ENCODE data around the gene BRINP3.

BRINP3 gene

DNA sequence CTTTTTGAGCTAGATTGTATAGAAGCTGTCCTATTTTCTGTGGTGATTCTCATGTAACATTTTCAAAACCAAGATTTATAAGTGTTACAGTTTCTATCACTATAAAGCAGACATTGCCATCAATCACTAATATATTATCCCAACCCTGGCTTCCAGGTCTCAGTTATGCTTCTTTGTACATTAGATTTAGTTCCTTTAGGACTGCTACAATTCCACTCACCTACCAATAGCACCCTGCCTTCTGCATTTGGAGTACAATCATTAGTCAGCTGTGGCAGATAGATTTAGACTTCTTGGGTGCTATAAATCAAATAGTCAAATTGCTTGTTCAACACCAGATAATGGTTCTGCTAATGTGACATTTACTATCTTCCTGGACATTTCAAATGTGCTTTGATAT lies 281.6 kb downstream of the BRINP3 start:
- no peaks in the 10 kb centered on the region for H3K79me1 ChIP-seq (ENCODE audit: low read length)
- peaks cover 5% of the 10 kb centered on the region for H3K9me3 ChIP-seq (ENCODE audit: insufficient read depth, low read depth, low read length)
- H3K14ac ChIP-seq (ENCODE audit: low read length), result no peak overlapping the region
- no peak overlapping the region for H2AK5ac ChIP-seq (ENCODE audit: low read length)
- no peaks in the 10 kb centered on the region for H3K36me3 ChIP-seq (ENCODE audit: control insufficient read depth in 1 of 2, insufficient read depth in 2 of 2, low read length in 2 of 2)
- no peak overlapping the region for H3K9ac ChIP-seq (ENCODE audit: low read length)
- H3K27me3 ChIP-seq (ENCODE audit: insufficient read depth, low read length), result no peaks in the 10 kb centered on the region
- no peak overlapping the region for H2AFZ ChIP-seq (ENCODE audit: insufficient read depth, low read length, poor library complexity)
- no peak overlapping the region for H2BK12ac ChIP-seq (ENCODE audit: low read length)
- no peak overlapping the region for H2BK120ac ChIP-seq (ENCODE audit: insufficient read depth, low read length, poor library complexity)
- H4K12ac ChIP-seq (ENCODE audit: low read depth, low read length), result no peak overlapping the region
- H4K8ac ChIP-seq (ENCODE audit: low read depth, low read length), result no peak overlapping the region
- H3K23ac ChIP-seq (ENCODE audit: low read length), result no peak overlapping the region
- H3K79me2 ChIP-seq (ENCODE audit: control insufficient read depth, insufficient read depth, low read length, poor library complexity), result no peaks in the 10 kb centered on the region
- no peak overlapping the region for H3K4ac ChIP-seq (ENCODE audit: low read depth, low read length)
- H3K27ac ChIP-seq (ENCODE audit: low read depth, low read length), result no peak overlapping the region
- H3K4me3 ChIP-seq (ENCODE audit: low read depth, low read length), result no peak overlapping the region
- H3K18ac ChIP-seq (ENCODE audit: low read length), result no peak overlapping the region
- no peak overlapping the region for H3K4me2 ChIP-seq (ENCODE audit: low read length)
- no peak overlapping the region for H2BK5ac ChIP-seq (ENCODE audit: low read depth, low read length, poor library complexity)
- H4K91ac ChIP-seq (ENCODE audit: low read depth, low read length), result no peak overlapping the region
- H3K4me1 ChIP-seq (ENCODE audit: control insufficient read depth in 1 of 2, insufficient read depth in 2 of 2, low read length in 2 of 2), result no peaks in the 10 kb centered on the region
- no peak for DNase-seq

DNA sequence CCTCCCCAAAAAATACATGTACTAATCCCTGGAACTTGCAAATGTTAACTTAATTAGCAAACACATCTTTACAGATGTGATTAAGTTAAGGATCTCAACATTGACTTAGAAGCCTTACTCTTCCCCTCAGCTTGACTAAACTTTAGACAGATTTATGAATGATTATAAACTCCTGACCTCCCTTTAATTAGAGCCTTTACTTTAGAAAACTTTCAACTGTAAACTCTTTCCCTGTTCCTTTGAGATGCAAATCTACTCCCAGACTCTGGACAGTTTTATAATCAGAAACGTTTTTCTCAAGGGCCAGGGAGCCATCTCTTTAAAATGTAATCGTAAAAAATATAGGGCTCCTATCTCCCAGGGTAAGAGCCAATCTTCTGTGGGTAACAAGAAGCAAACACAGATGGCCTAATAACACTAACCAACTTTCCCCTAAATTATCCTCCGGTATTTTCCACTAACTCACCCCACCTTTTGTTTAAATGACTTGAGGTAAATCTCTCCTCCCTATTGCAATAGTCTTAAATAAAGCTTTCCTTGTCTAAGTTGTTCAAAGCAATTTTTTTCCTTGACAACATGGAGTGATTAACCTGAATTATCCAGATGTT lies 284.1 kb downstream of the BRINP3 start:
- Histone ChIP-seq H2BK12ac (ENCODE audit: low read length) (no peak overlapping the region), H2AK5ac (ENCODE audit: low read length) (no peak overlapping the region), H2BK5ac (ENCODE audit: low read depth, low read length, poor library complexity) (no peak overlapping the region), H3K36me3 (ENCODE audit: control insufficient read depth in 1 of 2, insufficient read depth in 2 of 2, low read length in 2 of 2) (no peaks in the 10 kb centered on the region), H4K91ac (ENCODE audit: low read depth, low read length) (no peak overlapping the region), H3K23ac (ENCODE audit: low read length) (no peak overlapping the region), H3K4me2 (ENCODE audit: low read length) (no peak overlapping the region), H3K9ac (ENCODE audit: low read length) (no peak overlapping the region), H3K27me3 (ENCODE audit: insufficient read depth, low read length) (no peaks in the 10 kb centered on the region), H2BK120ac (ENCODE audit: insufficient read depth, low read length, poor library complexity) (no peak overlapping the region), H3K4ac (ENCODE audit: low read depth, low read length) (no peak overlapping the region), H2AFZ (ENCODE audit: insufficient read depth, low read length, poor library complexity) (no peak overlapping the region), H3K79me2 (ENCODE audit: control insufficient read depth, insufficient read depth, low read length, poor library complexity) (no peaks in the 10 kb centered on the region), H3K14ac (ENCODE audit: low read length) (no peak overlapping the region), H3K4me3 (ENCODE audit: low read depth, low read length) (no peak overlapping the region), H3K4me1 (ENCODE audit: control insufficient read depth in 1 of 2, insufficient read depth in 2 of 2, low read length in 2 of 2) (no peaks in the 10 kb centered on the region), H3K18ac (ENCODE audit: low read length) (no peak overlapping the region), H3K79me1 (ENCODE audit: low read length) (no peaks in the 10 kb centered on the region), H4K12ac (ENCODE audit: low read depth, low read length) (no peak overlapping the region), H4K8ac (ENCODE audit: low read depth, low read length) (no peak overlapping the region), H3K9me3 (ENCODE audit: insufficient read depth, low read depth, low read length) (peaks cover 5% of the 10 kb centered on the region), H3K27ac (ENCODE audit: low read depth, low read length) (no peak overlapping the region)
- WGBS (ENCODE audit: extremely low coverage, insufficient coverage, insufficient read length), result 100% methylated on average over 1 of the region's 3 CpGs
- DNase-seq, result no peak

DNA sequence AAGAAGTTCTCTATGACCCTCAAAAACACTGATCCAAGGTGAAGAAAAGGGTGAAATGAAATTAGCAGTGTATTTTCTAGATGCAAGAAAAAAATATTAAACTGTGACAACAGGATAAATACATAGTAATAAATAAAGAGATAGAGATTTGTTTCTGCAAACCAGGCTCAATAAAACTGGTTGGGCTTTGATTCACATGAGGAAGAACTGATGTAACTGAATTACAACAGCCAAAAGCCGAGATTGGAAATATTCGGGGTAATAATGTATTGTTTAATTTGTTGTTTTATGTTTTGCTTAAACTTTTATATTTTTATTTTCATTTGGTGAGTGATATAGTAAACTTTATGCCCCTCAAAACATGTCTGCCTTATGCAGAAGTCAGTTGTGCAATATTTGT lies 285.0 kb downstream of the BRINP3 start:
- H4K12ac ChIP-seq (ENCODE audit: low read depth, low read length), result no peak overlapping the region
- no peak overlapping the region for H3K9ac ChIP-seq (ENCODE audit: low read length)
- H3K18ac ChIP-seq (ENCODE audit: low read length), result no peak overlapping the region
- H3K4me1 ChIP-seq (ENCODE audit: control insufficient read depth in 1 of 2, insufficient read depth in 2 of 2, low read length in 2 of 2), result no peaks in the 10 kb centered on the region
- H3K27ac ChIP-seq (ENCODE audit: low read depth, low read length), result no peak overlapping the region
- H4K91ac ChIP-seq (ENCODE audit: low read depth, low read length), result no peak overlapping the region
- no peak overlapping the region for H3K4me2 ChIP-seq (ENCODE audit: low read length)
- WGBS (ENCODE audit: extremely low coverage, insufficient coverage, insufficient read length), result no CpG with 5 or more reads among the region's 2 CpGs
- H3K79me1 ChIP-seq (ENCODE audit: low read length), result no peaks in the 10 kb centered on the region
- no peak overlapping the region for H2AK5ac ChIP-seq (ENCODE audit: low read length)
- no peak overlapping the region for H3K23ac ChIP-seq (ENCODE audit: low read length)
- H4K8ac ChIP-seq (ENCODE audit: low read depth, low read length), result no peak overlapping the region
- no peaks in the 10 kb centered on the region for H3K27me3 ChIP-seq (ENCODE audit: insufficient read depth, low read length)
- H3K36me3 ChIP-seq (ENCODE audit: control insufficient read depth in 1 of 2, insufficient read depth in 2 of 2, low read length in 2 of 2), result no peaks in the 10 kb centered on the region
- no peak overlapping the region for H3K14ac ChIP-seq (ENCODE audit: low read length)
- H3K4me3 ChIP-seq (ENCODE audit: low read depth, low read length), result no peak overlapping the region
- DNase-seq, result no peak
- no peak overlapping the region for H2AFZ ChIP-seq (ENCODE audit: insufficient read depth, low read length, poor library complexity)
- no peak overlapping the region for H2BK5ac ChIP-seq (ENCODE audit: low read depth, low read length, poor library complexity)
- no peak overlapping the region for H3K4ac ChIP-seq (ENCODE audit: low read depth, low read length)
- no peaks in the 10 kb centered on the region for H3K79me2 ChIP-seq (ENCODE audit: control insufficient read depth, insufficient read depth, low read length, poor library complexity)
- peaks cover 2% of the 10 kb centered on the region for H3K9me3 ChIP-seq (ENCODE audit: insufficient read depth, low read depth, low read length)
- H2BK12ac ChIP-seq (ENCODE audit: low read length), result no peak overlapping the region
- H2BK120ac ChIP-seq (ENCODE audit: insufficient read depth, low read length, poor library complexity), result no peak overlapping the region

DNA sequence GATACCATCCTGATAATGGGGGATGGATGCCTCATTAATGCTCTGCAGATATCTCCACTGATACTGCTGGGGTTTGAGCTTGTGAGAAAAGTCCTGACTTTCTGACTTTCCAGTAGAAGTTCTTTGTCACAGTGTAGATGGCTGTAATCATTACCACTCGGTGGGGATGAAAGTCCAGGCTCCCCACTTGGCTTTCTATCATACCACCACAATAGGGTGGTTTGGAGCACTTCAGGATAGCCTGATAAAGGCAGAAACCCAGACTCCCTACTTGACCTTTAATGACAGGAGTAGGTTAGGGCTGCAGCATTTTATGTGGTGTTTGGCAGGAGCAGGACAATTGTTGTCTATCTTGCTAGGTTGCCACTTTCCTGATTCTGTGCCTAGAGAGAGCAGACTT lies 294.1 kb downstream of the BRINP3 start:
- H3K4me1 ChIP-seq (ENCODE audit: control insufficient read depth in 1 of 2, insufficient read depth in 2 of 2, low read length in 2 of 2), result no peaks in the 10 kb centered on the region
- H3K18ac ChIP-seq (ENCODE audit: low read length), result no peak overlapping the region
- no peak overlapping the region for H2AK5ac ChIP-seq (ENCODE audit: low read length)
- H2BK5ac ChIP-seq (ENCODE audit: low read depth, low read length, poor library complexity), result no peak overlapping the region
- H2BK12ac ChIP-seq (ENCODE audit: low read length), result no peak overlapping the region
- H4K8ac ChIP-seq (ENCODE audit: low read depth, low read length), result no peak overlapping the region
- no peak overlapping the region for H2BK120ac ChIP-seq (ENCODE audit: insufficient read depth, low read length, poor library complexity)
- H2AFZ ChIP-seq (ENCODE audit: insufficient read depth, low read length, poor library complexity), result no peak overlapping the region
- no peaks in the 10 kb centered on the region for H3K36me3 ChIP-seq (ENCODE audit: control insufficient read depth in 1 of 2, insufficient read depth in 2 of 2, low read length in 2 of 2)
- WGBS (ENCODE audit: extremely low coverage, insufficient coverage, insufficient read length), result no CpG with 5 or more reads among the region's 1 CpG
- H3K27ac ChIP-seq (ENCODE audit: low read depth, low read length), result no peak overlapping the region
- H3K4me3 ChIP-seq (ENCODE audit: low read depth, low read length), result no peak overlapping the region
- no peak overlapping the region for H3K14ac ChIP-seq (ENCODE audit: low read length)
- H3K79me1 ChIP-seq (ENCODE audit: low read length), result no peaks in the 10 kb centered on the region
- no peak overlapping the region for H3K23ac ChIP-seq (ENCODE audit: low read length)
- no peaks in the 10 kb centered on the region for H3K27me3 ChIP-seq (ENCODE audit: insufficient read depth, low read length)
- H3K4me2 ChIP-seq (ENCODE audit: low read length), result no peak overlapping the region
- H4K91ac ChIP-seq (ENCODE audit: low read depth, low read length), result no peak overlapping the region
- DNase-seq, result no peak
- H3K79me2 ChIP-seq (ENCODE audit: control insufficient read depth, insufficient read depth, low read length, poor library complexity), result no peaks in the 10 kb centered on the region
- no peak overlapping the region for H3K4ac ChIP-seq (ENCODE audit: low read depth, low read length)
- no peak overlapping the region for H4K12ac ChIP-seq (ENCODE audit: low read depth, low read length)
- no peaks in the 10 kb centered on the region for H3K9me3 ChIP-seq (ENCODE audit: insufficient read depth, low read depth, low read length)
- H3K9ac ChIP-seq (ENCODE audit: low read length), result no peak overlapping the region

All from trophoblast cell (in vitro differentiated cells and primary cell).